Measurements from ENCODE around the gene BTBD16.

Gene BTBD16

DNA sequence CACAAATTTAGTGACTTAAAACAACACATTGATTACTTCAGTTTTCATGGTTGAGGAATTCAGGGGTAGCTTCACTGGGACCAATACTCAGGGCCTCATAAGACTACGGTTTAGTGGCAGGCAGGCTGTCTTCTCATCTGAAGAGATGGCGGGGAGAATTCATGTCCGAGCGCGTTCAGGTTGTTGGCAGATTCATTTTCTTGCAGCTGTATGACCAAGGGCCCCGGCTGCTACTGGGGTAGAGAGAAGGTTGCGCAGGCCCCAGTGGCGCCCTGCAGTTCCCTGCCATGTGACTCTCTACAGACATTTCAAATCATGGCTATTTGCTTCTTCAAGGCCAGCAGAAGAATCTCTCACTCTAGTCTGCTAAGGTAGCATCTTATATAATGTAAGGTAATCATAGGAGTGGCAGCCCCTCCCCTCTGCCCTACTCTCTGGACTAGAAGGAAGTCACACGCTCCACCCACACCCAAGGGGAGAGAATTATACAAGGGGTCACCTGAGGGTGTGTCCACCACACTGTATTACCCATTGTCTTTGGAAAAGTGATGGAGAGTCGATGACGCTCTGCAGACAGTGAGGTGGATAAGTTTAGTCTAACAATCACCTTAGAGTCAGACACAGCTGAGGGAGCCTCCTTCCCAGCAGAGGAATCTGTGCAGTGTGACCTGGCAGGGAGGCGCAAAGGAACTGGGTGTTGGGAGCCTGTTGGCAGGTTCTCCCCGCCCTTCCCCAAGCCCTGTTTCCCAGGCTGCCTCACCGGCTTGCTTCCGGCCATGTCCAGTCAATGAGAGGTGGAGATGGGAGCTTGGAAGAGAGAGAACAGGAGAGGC lies 67.7 kb downstream of the BTBD16 start:
- no peak for DNase-seq (ENCODE audit: extremely low read depth, low read depth)
- TF ChIP-seq, protein P1, sequence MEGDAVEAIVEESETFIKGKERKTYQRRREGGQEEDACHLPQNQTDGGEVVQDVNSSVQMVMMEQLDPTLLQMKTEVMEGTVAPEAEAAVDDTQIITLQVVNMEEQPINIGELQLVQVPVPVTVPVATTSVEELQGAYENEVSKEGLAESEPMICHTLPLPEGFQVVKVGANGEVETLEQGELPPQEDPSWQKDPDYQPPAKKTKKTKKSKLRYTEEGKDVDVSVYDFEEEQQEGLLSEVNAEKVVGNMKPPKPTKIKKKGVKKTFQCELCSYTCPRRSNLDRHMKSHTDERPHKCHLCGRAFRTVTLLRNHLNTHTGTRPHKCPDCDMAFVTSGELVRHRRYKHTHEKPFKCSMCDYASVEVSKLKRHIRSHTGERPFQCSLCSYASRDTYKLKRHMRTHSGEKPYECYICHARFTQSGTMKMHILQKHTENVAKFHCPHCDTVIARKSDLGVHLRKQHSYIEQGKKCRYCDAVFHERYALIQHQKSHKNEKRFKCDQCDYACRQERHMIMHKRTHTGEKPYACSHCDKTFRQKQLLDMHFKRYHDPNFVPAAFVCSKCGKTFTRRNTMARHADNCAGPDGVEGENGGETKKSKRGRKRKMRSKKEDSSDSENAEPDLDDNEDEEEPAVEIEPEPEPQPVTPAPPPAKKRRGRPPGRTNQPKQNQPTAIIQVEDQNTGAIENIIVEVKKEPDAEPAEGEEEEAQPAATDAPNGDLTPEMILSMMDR (IDR thresholded peaks at IDR 0.05; ENCODE audit: low read depth, low read length): no peak

DNA sequence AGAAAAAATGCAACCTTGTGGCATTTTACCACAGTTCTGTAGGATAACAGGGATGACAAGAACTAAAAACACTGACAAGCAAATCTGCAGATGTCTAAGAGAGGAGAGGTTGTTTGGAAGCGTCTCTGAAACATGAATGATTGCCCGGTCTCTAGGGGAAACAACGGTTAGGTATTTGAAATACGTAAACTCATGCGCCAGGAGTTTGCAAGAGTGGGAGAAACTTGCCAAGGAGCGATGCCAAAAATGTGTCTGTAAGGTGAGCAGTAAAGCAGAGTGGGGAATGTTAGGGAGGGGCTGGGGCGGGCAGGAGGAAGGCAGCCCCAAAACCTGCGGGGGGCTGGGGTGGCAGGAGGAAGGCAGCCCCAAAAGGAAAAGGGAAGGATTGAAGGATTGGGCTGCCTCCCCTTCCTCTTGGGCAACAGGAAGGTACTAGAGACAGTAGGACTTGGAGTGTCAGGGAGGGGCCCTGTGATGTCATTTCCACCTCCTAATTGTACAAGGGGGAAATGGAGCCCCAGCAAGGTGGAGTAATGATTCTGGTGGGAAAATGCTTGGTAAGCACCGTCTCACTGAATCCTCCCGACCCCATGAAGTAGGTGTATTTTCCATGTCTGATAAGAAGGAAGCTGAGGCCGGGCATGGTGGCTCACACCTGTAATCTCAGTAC lies 70.2 kb downstream of the BTBD16 start:
- no peak for DNase-seq (ENCODE audit: extremely low read depth, low read depth)
- TF ChIP-seq, protein P1 (IDR thresholded peaks at IDR 0.05; ENCODE audit: low read depth, low read length): no peak

DNA sequence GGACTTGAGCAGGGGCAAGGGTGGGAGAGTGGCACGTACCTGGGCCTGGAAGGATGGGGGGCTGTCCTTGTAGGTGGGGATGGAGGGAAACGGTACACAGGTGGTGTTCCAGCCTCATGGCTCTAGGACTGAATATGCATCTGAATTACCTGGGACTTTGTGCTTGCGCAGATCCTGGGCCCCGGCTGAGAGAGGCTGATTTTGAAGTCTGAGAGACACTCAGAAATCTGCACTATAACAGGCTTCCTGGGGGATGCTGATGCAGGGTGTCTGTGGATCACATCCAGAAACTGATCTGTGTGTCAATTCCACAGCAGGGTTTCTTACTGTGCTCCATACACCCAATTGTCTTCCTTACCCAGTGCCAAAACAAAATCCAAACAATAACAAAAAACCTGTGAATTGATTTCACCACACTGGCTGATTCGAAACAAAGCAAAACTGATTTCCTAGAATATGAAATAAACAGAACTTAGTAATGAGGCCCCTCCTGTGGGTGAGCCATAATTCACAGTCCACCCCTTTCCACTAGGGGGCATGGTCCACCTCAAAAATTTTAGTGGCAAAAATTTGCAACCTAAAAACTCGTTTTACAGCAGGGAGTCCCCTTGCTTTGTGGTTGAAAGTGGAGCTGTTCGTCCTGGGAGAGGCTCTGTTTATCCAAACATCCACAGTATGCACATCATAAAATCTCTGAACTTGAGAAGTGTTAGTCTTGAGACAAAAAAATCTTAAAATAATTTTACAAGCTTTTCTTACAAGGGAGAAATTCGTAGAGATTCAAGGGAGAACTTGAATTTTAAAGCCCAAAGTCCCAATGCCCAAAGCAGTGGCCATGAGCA lies 71.4 kb downstream of the BTBD16 start:
- TF ChIP-seq, protein P1 (IDR thresholded peaks at IDR 0.05; ENCODE audit: low read depth, low read length): peak; percentile 79
- peak; percentile 12 for DNase-seq (ENCODE audit: extremely low read depth, low read depth)

DNA sequence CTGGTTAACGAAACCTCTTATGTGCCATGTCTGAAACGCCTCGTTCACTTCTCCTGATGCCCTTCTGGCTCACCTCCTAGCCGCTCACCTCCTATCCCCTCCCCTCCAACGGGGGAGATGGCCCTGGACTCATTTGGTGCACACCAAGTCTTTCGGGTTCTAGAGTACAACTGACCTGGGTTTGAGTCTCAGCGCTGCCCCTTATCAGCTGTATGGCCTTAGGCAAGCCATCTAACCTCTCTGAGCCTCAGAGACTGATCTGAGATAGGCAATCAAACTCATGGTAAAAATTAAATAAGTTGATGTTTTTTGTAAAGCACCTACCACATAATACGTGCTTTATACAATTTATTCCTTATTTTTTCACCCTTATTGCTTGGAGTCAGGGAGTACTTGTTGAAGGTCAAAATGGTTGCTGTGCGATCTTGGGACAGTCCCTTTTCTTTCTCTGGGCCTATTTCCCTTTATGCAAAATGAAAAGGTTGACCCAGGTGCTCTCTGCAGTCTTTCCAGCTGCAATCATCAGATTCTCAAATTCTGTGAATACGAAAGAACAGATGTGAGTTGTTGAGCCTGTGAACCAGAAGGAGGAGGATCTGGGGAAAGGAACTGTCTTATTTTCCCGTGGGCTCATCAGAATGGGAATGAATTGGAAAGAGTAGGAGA lies 72.2 kb downstream of the BTBD16 start:
- no peak for DNase-seq (ENCODE audit: extremely low read depth, low read depth)
- TF ChIP-seq, protein P1 (IDR thresholded peaks at IDR 0.05; ENCODE audit: low read depth, low read length): no peak

DNA sequence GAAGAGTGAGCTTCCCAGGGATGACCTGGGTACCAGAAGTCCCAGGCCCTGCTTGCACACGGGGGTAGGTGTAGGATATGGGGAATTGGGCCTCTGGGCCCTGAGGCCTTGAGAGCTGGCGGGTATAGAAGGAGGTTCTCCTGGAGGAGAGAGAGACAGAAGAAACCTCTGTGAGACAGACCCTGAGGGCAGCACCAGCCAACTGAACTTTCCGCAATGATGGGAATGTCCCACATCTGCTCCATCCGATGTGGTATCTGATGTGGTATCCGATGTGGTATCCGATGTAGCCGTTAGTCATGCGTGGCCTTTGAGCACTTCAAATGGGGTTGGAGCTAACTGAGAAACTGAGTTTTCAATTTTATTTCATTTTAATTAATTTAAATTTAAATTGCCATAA lies 72.8 kb downstream of the BTBD16 start:
- TF ChIP-seq, protein P1 (IDR thresholded peaks at IDR 0.05; ENCODE audit: low read depth, low read length): no peak

DNA sequence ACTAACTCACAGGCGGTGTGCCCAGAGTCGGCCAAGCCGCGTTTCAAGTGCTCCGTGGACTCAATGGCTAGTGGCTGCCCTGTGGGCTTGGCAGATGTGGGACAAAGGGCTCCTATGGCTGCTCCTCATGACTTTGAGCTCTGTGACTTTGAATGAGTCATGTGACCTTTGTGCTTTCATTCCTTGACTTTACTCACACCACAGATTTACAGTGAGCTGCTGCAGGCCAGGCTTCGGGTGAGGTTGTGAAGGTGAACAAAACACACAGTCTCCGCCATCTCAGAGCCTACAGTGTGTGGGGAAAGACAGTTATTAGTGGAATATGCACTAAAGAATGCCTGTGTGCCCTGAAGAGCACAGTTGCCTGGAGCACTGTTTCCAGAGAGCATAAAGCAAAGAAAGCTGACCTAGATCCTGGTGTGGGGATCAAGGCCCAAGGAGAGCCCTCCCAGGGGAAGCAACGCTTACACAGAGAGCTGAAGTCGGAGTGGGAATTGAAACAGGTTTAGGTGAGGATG lies 73.7 kb downstream of the BTBD16 start:
- TF ChIP-seq, protein P1 (IDR thresholded peaks at IDR 0.05; ENCODE audit: low read depth, low read length): no peak
- DNase-seq (ENCODE audit: extremely low read depth, low read depth): no peak

More for the DNA sequence above, 72.8 kb downstream of the BTBD16 start:
- DNase-seq (ENCODE audit: extremely low read depth, low read depth): no peak

Measured in AG09319 (cell line).